ENCODE measurements around the gene ZNF70. TPM values are rescaled to one million over a fixed set of nuclear protein-coding genes. Genes with fewer than 3 reads are reported as not detected.

ZNF70 gene
- total RNA-seq, 2 donors from 2014 or later, result 3.7 to 3.8 TPM

Other genes starting within 250 kb of the ZNF70 start
- gene IGLL1, start 170.8 kb downstream of the ZNF70 start, total RNA-seq, result not detected
- gene DRICH1, start 118.8 kb downstream of the ZNF70 start, total RNA-seq, result under 1 TPM; 0.64 to 0.67 TPM
- gene RGL4, start 60.1 kb downstream of the ZNF70 start, total RNA-seq, result not detected
- 1 to 10 TPM in 1 of 2 donors, under 1 TPM in 1; 0.61 to 1.1 TPM for gene VPREB3, start 3.3 kb upstream of the ZNF70 start, total RNA-seq
- gene C22orf15, start 11.9 kb upstream of the ZNF70 start, total RNA-seq, result not detected
- gene CHCHD10, start 16.9 kb upstream of the ZNF70 start, total RNA-seq, result 100 to 1,000 TPM; 413 to 538 TPM
- gene MMP11, start 21.7 kb upstream of the ZNF70 start, total RNA-seq, result 1 to 10 TPM; 1.6 to 4.6 TPM
- 10 to 100 TPM; 65.9 to 79.3 TPM for gene SMARCB1, start 35.9 kb upstream of the ZNF70 start, total RNA-seq
- gene DERL3, start 87.9 kb upstream of the ZNF70 start, total RNA-seq, result 10 to 100 TPM in 1 of 2 donors, 1 to 10 TPM in 1; 7.7 to 26.6 TPM
- 10 to 100 TPM in 1 of 2 donors, 1 to 10 TPM in 1; 9.8 to 13.7 TPM for gene SLC2A11, start 106.8 kb upstream of the ZNF70 start, total RNA-seq
- gene MIF, start 143.3 kb upstream of the ZNF70 start, total RNA-seq, result 100 to 1,000 TPM; 215 to 286 TPM
- under 1 TPM in 1 of 2 donors, not detected in 1; 0.73 TPM for gene GSTT2B, start 210.1 kb upstream of the ZNF70 start, total RNA-seq
- gene DDTL, start 215.8 kb upstream of the ZNF70 start, total RNA-seq, result 1 to 10 TPM in 1 of 2 donors, not detected in 1; 4.5 TPM
- 100 to 1,000 TPM; 189 to 247 TPM for gene DDT, start 223.3 kb upstream of the ZNF70 start, total RNA-seq
- under 1 TPM in 1 of 2 donors, not detected in 1; 0.89 TPM for gene GSTT2, start 229.0 kb upstream of the ZNF70 start, total RNA-seq

Data from left colon (tissue), 2 donors.